Keratinocyte (primary cell): ENCODE results near the gene ELP4. TPM values are rescaled to one million over a fixed set of nuclear protein-coding genes. Genes with fewer than 3 reads are reported as not detected.

ENCODE experiments used
- DNase-seq: peaks from one replicate; pipeline ENCODE4 v3.0.0-alpha.2; 2011; ENCODE audit warnings: low read depth, missing footprints, low spot score
- FAIRE-seq: peaks from 2 replicates; lab custom pipeline; 2011; peaks lifted over from hg19 to GRCh38; lab: Jason Lieb, UNC
- H2AFZ ChIP-seq: 2 replicates; pipeline ENCODE4 v1.6.0; 2012; ENCODE audit warnings: low read length, control low read depth, inconsistent platforms; ENCODE audit not compliant: control insufficient read depth
- H3K27ac ChIP-seq: 2 replicates; pipeline ENCODE4 v1.5.1; 2011; ENCODE audit warnings: low read length; ENCODE audit not compliant: control insufficient read depth, insufficient read depth
- H3K27me3 ChIP-seq: 3 replicates; pipeline ENCODE4 v1.6.0; 2011; ENCODE audit warnings: low read length; ENCODE audit not compliant: control insufficient read depth, insufficient read depth; ENCODE audit errors: extremely low read depth
- H3K36me3 ChIP-seq, 2 experiments: 2 replicates in 1 of 2; 3 replicates in 1 of 2; pipeline ENCODE4 v1.5.1; 2011; ENCODE audit warnings: low read length in 2 of 2, mild to moderate bottlenecking in 1 of 2; ENCODE audit not compliant: control insufficient read depth in 2 of 2, insufficient read depth in 2 of 2; ENCODE audit errors: extremely low read depth in 1 of 2
- H3K4me1 ChIP-seq: 3 replicates; pipeline ENCODE4 v1.5.1; 2011; ENCODE audit warnings: low read length; ENCODE audit not compliant: control insufficient read depth, insufficient read depth; ENCODE audit errors: extremely low read depth
- H3K4me2 ChIP-seq: 3 replicates; pipeline ENCODE4 v1.6.0; 2011; ENCODE audit warnings: low read depth, low read length; ENCODE audit not compliant: control insufficient read depth, insufficient read depth; ENCODE audit errors: extremely low read depth
- H3K4me3 ChIP-seq, 3 experiments: fragments of 200-600 bp in 1 of 3; sonication (generic) in 1 of 3; 2 replicates in 2 of 3; 3 replicates in 1 of 3; pipeline ENCODE4 v1.5.1; 2011 to 2016; ENCODE audit warnings: low read length in 3 of 3, mild to moderate bottlenecking in 3 of 3, control low read depth in 2 of 3, inconsistent platforms in 1 of 3, low read depth in 1 of 3, mixed read lengths in 1 of 3, mixed run types in 1 of 3, moderate library complexity in 1 of 3; ENCODE audit not compliant: control insufficient read depth in 2 of 3, insufficient read depth in 2 of 3; ENCODE audit errors: extremely low read depth in 1 of 3
- H3K79me2 ChIP-seq: 2 replicates; pipeline ENCODE4 v1.6.0; 2012; ENCODE audit warnings: low read length; ENCODE audit not compliant: control insufficient read depth, insufficient read depth
- H3K9ac ChIP-seq: 3 replicates; pipeline ENCODE4 v1.6.0; 2011; ENCODE audit warnings: low read length; ENCODE audit not compliant: control insufficient read depth, insufficient read depth; ENCODE audit errors: extremely low read depth
- H3K9me1 ChIP-seq: 3 replicates; pipeline ENCODE4 v1.6.0; 2011; ENCODE audit warnings: low read length; ENCODE audit not compliant: control insufficient read depth, insufficient read depth; ENCODE audit errors: extremely low read depth
- H3K9me3 ChIP-seq: 2 replicates; pipeline ENCODE4 v1.5.1; 2012; ENCODE audit warnings: low read depth, low read length; ENCODE audit not compliant: control insufficient read depth
- H4K20me1 ChIP-seq: 3 replicates; pipeline ENCODE4 v1.6.0; 2011; ENCODE audit warnings: low read length; ENCODE audit not compliant: control insufficient read depth, insufficient read depth; ENCODE audit errors: extremely low read depth
- EZH2 ChIP-seq: IDR thresholded peaks from one replicate; pipeline ENCODE4 v1.6.1; 2012; ENCODE audit warnings: inconsistent platforms, mild to moderate bottlenecking, low read length, moderate library complexity
- dilution Hi-C: fragments of 300-500 bp; cut with MboI; formaldehyde crosslinking; loops from one replicate; pipeline ENCODE4 v1.7.0; 2020; ENCODE audit warnings: low sequenced_read_pairs; ENCODE audit not compliant: extremely low pct_ligation_motif_present
- polyA plus RNA-seq, 5 experiments: library from polyadenylated mRNA; depleted of rRNA in 3 of 5; stranded (reverse) in 3 of 5; stranded (forward) in 1 of 5; unstranded in 1 of 5; fragments of >200 nt; gene quantifications; 1 replicate in 1 of 5; 2 replicates in 3 of 5; 3 replicates in 1 of 5; pipeline versions ENCODE4 v1.2.1 to v1.2.3, GENCODE V29; 2011 to 2012; ENCODE audit warnings: missing spikeins in 2 of 5, low read depth in 1 of 5, low replicate concordance in 1 of 5
- TF ChIP-seq, protein P1 (sequence below), 3 experiments: IDR thresholded peaks in 1 of 3; conservative IDR thresholded peaks in 1 of 3; optimal IDR thresholded peaks in 1 of 3; 2 replicates in 2 of 3; 3 replicates in 1 of 3; pipeline versions ENCODE3 to v1.5.1; 2011; ENCODE audit warnings: low read length in 3 of 3, mild to moderate bottlenecking in 3 of 3, moderate library complexity in 2 of 3, control low read depth in 1 of 3, inconsistent platforms in 1 of 3; ENCODE audit not compliant: insufficient read depth in 2 of 3; ENCODE audit errors: extremely low read depth in 1 of 3

ELP4 gene
- polyA plus RNA-seq, 1 donor (not counting 4 experiments of a cell fraction or from before 2014, with no cell fraction given) = 29.6 TPM

- Histone ChIP-seq H3K79me2 (no peaks in the 10 kb centered on the region), H3K9ac (no peak overlapping the region), H3K9me3 (no peaks in the 10 kb centered on the region), H4K20me1 (no peaks in the 10 kb centered on the region), H3K4me2 (no peak overlapping the region), H3K27ac (no peak overlapping the region), H3K4me3 (no peak overlapping the region), H2AFZ (no peak overlapping the region), H3K9me1 (no peaks in the 10 kb centered on the region), H3K27me3 (no peaks in the 10 kb centered on the region), H3K36me3 (no peaks in the 10 kb centered on the region), H3K4me1 (no peaks in the 10 kb centered on the region)
- no peak for FAIRE-seq
- no peak for TF ChIP-seq EZH2
- TF ChIP-seq, protein P1, sequence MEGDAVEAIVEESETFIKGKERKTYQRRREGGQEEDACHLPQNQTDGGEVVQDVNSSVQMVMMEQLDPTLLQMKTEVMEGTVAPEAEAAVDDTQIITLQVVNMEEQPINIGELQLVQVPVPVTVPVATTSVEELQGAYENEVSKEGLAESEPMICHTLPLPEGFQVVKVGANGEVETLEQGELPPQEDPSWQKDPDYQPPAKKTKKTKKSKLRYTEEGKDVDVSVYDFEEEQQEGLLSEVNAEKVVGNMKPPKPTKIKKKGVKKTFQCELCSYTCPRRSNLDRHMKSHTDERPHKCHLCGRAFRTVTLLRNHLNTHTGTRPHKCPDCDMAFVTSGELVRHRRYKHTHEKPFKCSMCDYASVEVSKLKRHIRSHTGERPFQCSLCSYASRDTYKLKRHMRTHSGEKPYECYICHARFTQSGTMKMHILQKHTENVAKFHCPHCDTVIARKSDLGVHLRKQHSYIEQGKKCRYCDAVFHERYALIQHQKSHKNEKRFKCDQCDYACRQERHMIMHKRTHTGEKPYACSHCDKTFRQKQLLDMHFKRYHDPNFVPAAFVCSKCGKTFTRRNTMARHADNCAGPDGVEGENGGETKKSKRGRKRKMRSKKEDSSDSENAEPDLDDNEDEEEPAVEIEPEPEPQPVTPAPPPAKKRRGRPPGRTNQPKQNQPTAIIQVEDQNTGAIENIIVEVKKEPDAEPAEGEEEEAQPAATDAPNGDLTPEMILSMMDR (optimal IDR thresholded peaks at IDR 0.05 in 1 of 3, IDR thresholded peaks at IDR 0.05 in 1 of 3, conservative IDR thresholded peaks at IDR 0.05 in 1 of 3; ENCODE audit: extremely low read depth in 1 of 3, insufficient read depth in 2 of 3, low read length in 3 of 3) = no peak
- dilution Hi-C loops = no loop called here
- no peak for DNase-seq
Measured at GRCh38 chr11:31699066-31699465, 189.5 kb downstream of the ELP4 start.

GRCh38 chr11:31702966-31703365 is 193.4 kb downstream of the ELP4 start:
- dilution Hi-C loops = no loop called here
- Histone ChIP-seq H3K36me3 (no peaks in the 10 kb centered on the region), H2AFZ (no peak overlapping the region), H3K79me2 (no peaks in the 10 kb centered on the region), H4K20me1 (no peaks in the 10 kb centered on the region), H3K4me3 (no peak overlapping the region), H3K27me3 (no peaks in the 10 kb centered on the region), H3K27ac (no peak overlapping the region), H3K9me1 (no peaks in the 10 kb centered on the region), H3K4me2 (no peak overlapping the region), H3K9me3 (no peaks in the 10 kb centered on the region), H3K4me1 (no peaks in the 10 kb centered on the region), H3K9ac (no peak overlapping the region)
- TF ChIP-seq EZH2 = no peak
- TF ChIP-seq, protein P1 (optimal IDR thresholded peaks at IDR 0.05 in 1 of 3, IDR thresholded peaks at IDR 0.05 in 1 of 3, conservative IDR thresholded peaks at IDR 0.05 in 1 of 3; ENCODE audit: extremely low read depth in 1 of 3, insufficient read depth in 2 of 3, low read length in 3 of 3) = no peak
- FAIRE-seq (no peak), DNase-seq (no peak)
